ENCODE data around the gene MPHOSPH9.
A peak's percentile ranks its signal among the peaks of the same experiment; 100 is the strongest.
"Not testable (repeated sequence)": the region's sequence is repeated elsewhere in the genome, so short reads cannot be mapped to it uniquely, and the experiment has no call there.

The MPHOSPH9 gene

GRCh38 chr12:123260081-123260480, 27.1 kb upstream of the MPHOSPH9 start:
- no peak for DNase-seq

GRCh38 chr12:123258593-123258992, 25.7 kb upstream of the MPHOSPH9 start:
- DNase-seq: no peak

GRCh38 chr12:123254853-123255446, 22.0 kb upstream of the MPHOSPH9 start:
- no peak for DNase-seq

GRCh38 chr12:123253641-123254459, 20.9 kb upstream of the MPHOSPH9 start:
- DNase-seq: no peak

- not testable (repeated sequence) for DNase-seq
Measured at GRCh38 chr12:123252365-123252764, 19.4 kb upstream of the MPHOSPH9 start.

- DNase-seq: no peak
Measured at GRCh38 chr12:123251403-123252076, 18.6 kb upstream of the MPHOSPH9 start.

- DNase-seq: no peak
Measured at GRCh38 chr12:123250471-123251383, 17.8 kb upstream of the MPHOSPH9 start.

GRCh38 chr12:123248996-123249741, 16.2 kb upstream of the MPHOSPH9 start:
- DNase-seq: not testable (repeated sequence)

- not testable (repeated sequence) for DNase-seq
Measured at GRCh38 chr12:123248129-123248528, 15.2 kb upstream of the MPHOSPH9 start.

GRCh38 chr12:123245678-123246077, 12.7 kb upstream of the MPHOSPH9 start:
- no peak for DNase-seq

- no peak for DNase-seq
Measured at GRCh38 chr12:123243671-123244262, 10.8 kb upstream of the MPHOSPH9 start.

- peak; percentile 42 for DNase-seq
Measured at GRCh38 chr12:123242116-123242904, 9.4 kb upstream of the MPHOSPH9 start.

- no peak for DNase-seq
Measured at GRCh38 chr12:123238961-123239360, 6.0 kb upstream of the MPHOSPH9 start.

- no peak for DNase-seq
Measured at GRCh38 chr12:123238330-123238682, 5.4 kb upstream of the MPHOSPH9 start.

- DNase-seq: peak; percentile 86
Measured at GRCh38 chr12:123237646-123238329, 4.8 kb upstream of the MPHOSPH9 start.

GRCh38 chr12:123233505-123234308, 766 bp upstream of the MPHOSPH9 start:
- peak; percentile 65 for DNase-seq

- peak; percentile 61 for DNase-seq
Measured at GRCh38 chr12:123232472-123232806, 502 bp downstream of the MPHOSPH9 start.

- DNase-seq: no peak
Measured at GRCh38 chr12:123231931-123232330, 1.0 kb downstream of the MPHOSPH9 start.

- no peak for DNase-seq
Measured at GRCh38 chr12:123229051-123229450, 3.9 kb downstream of the MPHOSPH9 start.
